HepG2 (cell line): ENCODE measurements around the gene PARK7. TPM values are rescaled to one million over a fixed set of nuclear protein-coding genes. Genes with fewer than 3 reads are reported as not detected.

Experiments
- FOXK2 ChIP-seq: fragments of 450-650 bp; IDR thresholded peaks from 2 replicates; pipeline ENCODE4 v1.6.1; 2016
- JUND ChIP-seq: sonication (generic); formaldehyde crosslinking; IDR thresholded peaks from 2 replicates; pipeline ENCODE4 v1.8.0; 2022; ENCODE audit warnings: mild to moderate bottlenecking, missing genetic modification reagents
- KAT2B ChIP-seq: fragments of 150-350 bp; IDR thresholded peaks from 2 replicates; pipeline ENCODE4 v1.6.1; 2014; ENCODE audit warnings: low read depth, low read length, borderline replicate concordance
- KDM5B ChIP-seq: sonication (generic); formaldehyde crosslinking; IDR thresholded peaks from 2 replicates; pipeline ENCODE4 v1.4.0; 2020; ENCODE audit warnings: missing genetic modification reagents, mild to moderate bottlenecking, borderline replicate concordance
- NRL ChIP-seq: sonication (generic); formaldehyde crosslinking; IDR thresholded peaks from 2 replicates; pipeline ENCODE4 v1.5.0; 2020; ENCODE audit warnings: missing genetic modification reagents, mild to moderate bottlenecking, moderate library complexity, borderline replicate concordance
- PHB2 ChIP-seq: fragments of 450-650 bp; IDR thresholded peaks from 2 replicates; pipeline ENCODE4 v1.6.1; 2018; ENCODE audit not compliant: partially characterized antibody
- SETDB1 ChIP-seq: sonication (generic); formaldehyde crosslinking; IDR thresholded peaks from 2 replicates; pipeline ENCODE4 v1.5.1; 2020; ENCODE audit warnings: missing genetic modification reagents, mild to moderate bottlenecking, borderline replicate concordance
- SRSF1 ChIP-seq: fragments of 200-400 bp; formaldehyde crosslinking; optimal IDR thresholded peaks from 2 replicates; pipeline ENCODE3; 2017; ENCODE audit warnings: mild to moderate bottlenecking, low read depth, low read length, moderate library complexity
- ZBTB10 ChIP-seq: sonication (generic); formaldehyde crosslinking; IDR thresholded peaks from 2 replicates; pipeline ENCODE4 v1.4.0; 2020; ENCODE audit warnings: missing genetic modification reagents, borderline replicate concordance
- ZFX ChIP-seq: sonication (generic); formaldehyde crosslinking; IDR thresholded peaks from 2 replicates; pipeline ENCODE4 v1.4.0; 2020; ENCODE audit warnings: mild to moderate bottlenecking, low read depth, missing genetic modification reagents, moderate library complexity
- ZNF7 ChIP-seq: IDR thresholded peaks from 2 replicates; pipeline ENCODE4 v1.6.1; 2016; ENCODE audit warnings: missing biosample characterization, missing genetic modification reagents
- ZNF724P ChIP-seq: sonication (generic); formaldehyde crosslinking; IDR thresholded peaks from 2 replicates; pipeline ENCODE4 v1.8.0; 2022; ENCODE audit warnings: missing genetic modification reagents, borderline replicate concordance
- polyA plus RNA-seq, 8 experiments: library from polyadenylated mRNA; depleted of rRNA in 3 of 8; stranded (reverse) in 7 of 8; unstranded in 1 of 8; fragments of >200 nt; fragmentation: Illumina TruSeq in 4 of 8; extraction: Trizol in 4 of 8; gene quantifications; 2 replicates each; pipeline versions ENCODE4 v1.2.1 to v1.2.3, GENCODE V29; 2011 to 2016; ENCODE audit warnings: low read depth in 4 of 8, missing spikeins in 1 of 8, mixed read lengths in 1 of 8; ENCODE audit not compliant: insufficient read depth in 1 of 8
- total RNA-seq, 5 experiments: library from RNA; depleted of rRNA; stranded (reverse); fragments of >200 nt; fragmentation: Illumina TruSeq; extraction: Trizol; gene quantifications; 2 replicates each; pipeline ENCODE4 v1.2.3, GENCODE V29; 2016; ENCODE audit warnings: low read depth in 1 of 5
- TF ChIP-seq, protein P1 (sequence below): sonication (generic); formaldehyde crosslinking; IDR thresholded peaks from 2 replicates; pipeline ENCODE4 v1.4.0; 2020; ENCODE audit warnings: mild to moderate bottlenecking, missing genetic modification reagents
- TF ChIP-seq, protein P2 (sequence below): IDR thresholded peaks from 2 replicates; pipeline ENCODE4 v1.6.1; 2016; ENCODE audit warnings: low read depth, control low read depth

The PARK7 gene
- total and polyA plus RNA-seq, 2 of the 13 experiments (the other 11 are each of a cell fraction or from before 2014, with no cell fraction given), result 212 to 296 TPM

DNA sequence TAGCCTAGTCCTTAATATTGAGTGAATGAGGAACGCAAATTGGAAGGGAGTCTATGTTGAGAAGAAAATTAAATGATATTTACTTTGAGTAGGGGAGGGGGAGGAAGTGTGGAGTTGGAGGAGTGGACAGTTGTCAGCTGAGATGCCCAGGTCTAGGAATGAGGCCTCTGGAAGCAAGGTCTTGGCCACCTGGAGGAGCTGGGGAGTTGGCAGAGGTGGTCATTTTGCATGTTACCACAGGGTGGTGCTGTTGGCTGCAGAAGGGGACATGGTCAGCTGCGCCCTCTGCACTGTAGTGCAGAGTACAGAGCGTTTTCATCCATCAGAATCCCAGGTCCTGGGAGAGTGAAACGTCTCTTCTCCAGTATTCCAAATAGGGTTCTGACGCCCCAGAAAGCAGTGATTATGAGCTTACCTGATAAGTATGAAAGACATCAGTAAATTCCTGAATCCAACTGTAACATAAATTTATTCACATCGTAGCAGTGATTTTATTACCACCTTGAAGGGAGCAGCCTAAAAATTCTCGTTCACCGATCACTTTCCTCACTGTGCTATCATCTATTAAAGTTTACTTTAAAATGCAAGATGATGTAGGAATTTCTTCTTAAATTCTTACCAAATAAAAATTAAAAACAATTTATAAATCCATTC lies 13.8 kb downstream of the PARK7 start (continued):
- TF ChIP-seq, protein P1, sequence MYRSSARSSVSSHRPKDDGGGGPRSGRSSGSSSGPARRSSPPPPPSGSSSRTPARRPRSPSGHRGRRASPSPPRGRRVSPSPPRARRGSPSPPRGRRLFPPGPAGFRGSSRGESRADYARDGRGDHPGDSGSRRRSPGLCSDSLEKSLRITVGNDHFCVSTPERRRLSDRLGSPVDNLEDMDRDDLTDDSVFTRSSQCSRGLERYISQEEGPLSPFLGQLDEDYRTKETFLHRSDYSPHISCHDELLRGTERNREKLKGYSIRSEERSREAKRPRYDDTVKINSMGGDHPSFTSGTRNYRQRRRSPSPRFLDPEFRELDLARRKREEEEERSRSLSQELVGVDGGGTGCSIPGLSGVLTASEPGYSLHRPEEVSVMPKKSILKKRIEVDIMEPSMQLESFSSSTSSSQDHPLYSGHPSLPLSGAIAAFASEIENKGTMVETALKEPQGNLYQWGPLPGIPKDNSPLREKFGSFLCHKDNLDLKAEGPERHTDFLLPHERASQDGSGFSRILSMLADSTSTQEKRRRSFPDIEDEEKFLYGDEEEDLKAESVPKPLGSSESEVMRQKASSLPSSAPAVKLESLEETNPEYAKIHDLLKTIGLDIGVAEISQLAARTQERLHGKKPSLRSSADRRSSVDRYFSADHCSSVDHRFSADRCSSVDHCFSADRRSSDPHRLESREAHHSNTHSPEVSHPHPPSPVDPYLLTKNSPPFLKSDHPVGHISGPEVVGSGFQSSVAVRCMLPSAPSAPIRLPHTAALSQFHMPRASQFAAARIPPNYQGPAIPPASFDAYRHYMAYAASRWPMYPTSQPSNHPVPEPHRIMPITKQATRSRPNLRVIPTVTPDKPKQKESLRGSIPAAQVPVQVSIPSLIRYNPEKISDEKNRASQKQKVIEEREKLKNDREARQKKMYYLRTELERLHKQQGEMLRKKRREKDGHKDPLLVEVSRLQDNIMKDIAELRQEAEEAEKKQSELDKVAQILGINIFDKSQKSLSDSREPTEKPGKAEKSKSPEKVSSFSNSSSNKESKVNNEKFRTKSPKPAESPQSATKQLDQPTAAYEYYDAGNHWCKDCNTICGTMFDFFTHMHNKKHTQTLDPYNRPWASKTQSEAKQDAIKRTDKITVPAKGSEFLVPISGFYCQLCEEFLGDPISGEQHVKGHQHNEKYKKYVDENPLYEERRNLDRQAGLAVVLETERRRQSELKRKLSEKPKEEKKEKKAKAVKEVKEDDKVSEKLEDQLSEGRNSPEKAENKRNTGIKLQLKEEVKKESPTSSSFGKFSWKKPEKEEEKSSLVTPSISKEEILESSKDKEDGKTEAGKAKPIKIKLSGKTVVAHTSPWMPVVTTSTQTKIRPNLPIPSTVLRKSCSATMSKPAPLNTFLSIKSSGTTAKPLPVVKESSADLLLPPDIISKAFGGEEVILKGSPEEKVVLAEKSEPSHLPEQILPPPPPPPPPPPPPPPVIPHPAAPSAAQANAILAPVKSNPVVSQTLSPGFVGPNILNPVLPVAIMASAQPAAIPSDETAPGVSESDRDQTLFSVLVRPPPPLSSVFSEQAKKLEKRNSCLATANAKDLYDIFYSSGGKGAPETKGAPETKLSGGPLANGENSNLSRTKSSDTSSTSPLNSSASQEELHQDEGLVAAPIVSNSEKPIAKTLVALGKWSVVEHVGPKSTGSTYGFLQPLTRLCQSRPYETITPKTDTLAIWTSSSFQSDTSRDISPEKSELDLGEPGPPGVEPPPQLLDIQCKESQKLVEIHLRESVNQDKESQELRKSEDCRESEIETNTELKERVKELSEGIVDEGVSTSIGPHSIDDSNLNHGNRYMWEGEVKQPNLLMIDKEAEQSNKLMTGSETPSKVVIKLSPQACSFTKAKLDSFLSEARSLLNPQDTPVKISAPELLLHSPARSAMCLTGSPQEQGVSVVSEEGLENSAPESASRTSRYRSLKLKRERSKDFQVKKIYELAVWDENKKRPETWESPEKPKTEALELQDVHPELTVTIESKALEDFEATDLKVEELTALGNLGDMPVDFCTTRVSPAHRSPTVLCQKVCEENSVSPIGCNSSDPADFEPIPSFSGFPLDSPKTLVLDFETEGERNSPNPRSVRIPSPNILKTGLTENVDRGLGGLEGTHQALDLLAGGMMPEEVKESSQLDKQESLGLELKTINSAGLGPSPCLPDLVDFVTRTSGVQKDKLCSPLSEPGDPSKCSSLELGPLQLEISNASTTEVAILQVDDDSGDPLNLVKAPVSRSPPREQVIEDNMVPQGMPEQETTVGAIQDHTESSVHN (CRISPR knock-in tag), result no peak
- TF ChIP-seq NRL (CRISPR knock-in tag) (no peak), ZNF724P (CRISPR knock-in tag) (no peak), KDM5B (CRISPR knock-in tag) (no peak), ZNF7 (CRISPR knock-in tag) (no peak), ZBTB10 (CRISPR knock-in tag) (no peak), FOXK2 (no peak), SRSF1 (no peak), ZFX (peak; percentile 35; the same call in 1 of the 2 replicates), SETDB1 (CRISPR knock-in tag) (no peak), JUND (no peak), KAT2B (no peak), PHB2 (no peak)
- TF ChIP-seq, protein P2, sequence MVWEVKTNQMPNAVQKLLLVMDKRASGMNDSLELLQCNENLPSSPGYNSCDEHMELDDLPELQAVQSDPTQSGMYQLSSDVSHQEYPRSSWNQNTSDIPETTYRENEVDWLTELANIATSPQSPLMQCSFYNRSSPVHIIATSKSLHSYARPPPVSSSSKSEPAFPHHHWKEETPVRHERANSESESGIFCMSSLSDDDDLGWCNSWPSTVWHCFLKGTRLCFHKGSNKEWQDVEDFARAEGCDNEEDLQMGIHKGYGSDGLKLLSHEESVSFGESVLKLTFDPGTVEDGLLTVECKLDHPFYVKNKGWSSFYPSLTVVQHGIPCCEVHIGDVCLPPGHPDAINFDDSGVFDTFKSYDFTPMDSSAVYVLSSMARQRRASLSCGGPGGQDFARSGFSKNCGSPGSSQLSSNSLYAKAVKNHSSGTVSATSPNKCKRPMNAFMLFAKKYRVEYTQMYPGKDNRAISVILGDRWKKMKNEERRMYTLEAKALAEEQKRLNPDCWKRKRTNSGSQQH (CRISPR knock-in tag), result no peak
